Cardiac muscle cell (in vitro differentiated cells and primary cell): ENCODE data around the gene MAB21L1. TPM values are rescaled to one million over a fixed set of nuclear protein-coding genes. Genes with fewer than 3 reads are reported as not detected.

Source experiments
- DNase-seq, 2 donors: peaks; one replicate each; pipeline versions ENCODE4 v3.0.0 to v3.0.0-alpha.2; 2010 to 2017; ENCODE audit warnings: low read depth in 1 of 2, low spot score in 1 of 2
- H3K27ac ChIP-seq: fragments of 200-600 bp; sonication (generic); 2 replicates; pipeline ENCODE4 v1.5.1; 2016
- H3K27me3 ChIP-seq: fragments of 200-600 bp; sonication (generic); 2 replicates; pipeline ENCODE4 v1.6.0; 2016; ENCODE audit warnings: control low read depth
- H3K36me3 ChIP-seq: fragments of 200-600 bp; sonication (generic); 2 replicates; pipeline ENCODE4 v1.5.1; 2016; ENCODE audit warnings: control low read depth
- H3K4me1 ChIP-seq: fragments of 200-600 bp; sonication (generic); 2 replicates; pipeline ENCODE4 v1.8.1; 2017; ENCODE audit warnings: low read depth, mild to moderate bottlenecking, mixed run types
- H3K4me3 ChIP-seq: fragments of 200-600 bp; sonication (generic); 2 replicates; pipeline ENCODE4 v1.5.1; 2016; ENCODE audit warnings: mild to moderate bottlenecking
- H3K9me3 ChIP-seq: fragments of 200-600 bp; sonication (generic); 2 replicates; pipeline ENCODE4 v1.5.1; 2017; ENCODE audit warnings: low read depth, mild to moderate bottlenecking, control low read depth
- CTCF ChIP-seq: IDR thresholded peaks from 2 replicates; pipeline ENCODE4 v1.5.1; 2012; ENCODE audit warnings: low read depth, mild to moderate bottlenecking, low read length
- polyA plus RNA-seq: library from polyadenylated mRNA; unstranded; fragments of >200 nt; fragmentation: Nextera tagmentation; extraction: Ambion mirVana; gene quantifications from 2 replicates; pipeline ENCODE4 v1.2.1, GENCODE V29; 2016
- total RNA-seq: library from RNA; depleted of rRNA; stranded (reverse); fragments of >200 nt; gene quantifications from 2 replicates; pipeline ENCODE4 v1.2.3, GENCODE V29; 2016

Gene MAB21L1
- total and polyA plus RNA-seq, 2 experiments from 2014 or later: 0.03 to 0.29 TPM

- Histone ChIP-seq H3K4me1 (no peaks in the 10 kb centered on the region), H3K27ac (no peak overlapping the region), H3K27me3 (no peaks in the 10 kb centered on the region), H3K36me3 (no peaks in the 10 kb centered on the region), H3K9me3 (no peaks in the 10 kb centered on the region), H3K4me3 (no peak overlapping the region)
- no peak for TF ChIP-seq CTCF
- DNase-seq: no peak
These were observed 19.2 kb downstream of the MAB21L1 start for GRCh38 chr13:35457258-35457657.

- H3K27me3 ChIP-seq: no peaks in the 10 kb centered on the region
- H3K4me3 ChIP-seq: no peak overlapping the region
- no peaks in the 10 kb centered on the region for H3K36me3 ChIP-seq
- no peaks in the 10 kb centered on the region for H3K9me3 ChIP-seq
- no peak overlapping the region for H3K27ac ChIP-seq
- no peak for TF ChIP-seq CTCF
- no peak for DNase-seq
- no peaks in the 10 kb centered on the region for H3K4me1 ChIP-seq
These were observed 21.5 kb downstream of the MAB21L1 start for GRCh38 chr13:35455022-35455421.

GRCh38 chr13:35449821-35450220, 26.7 kb downstream of the MAB21L1 start:
- no peak overlapping the region for H3K27ac ChIP-seq
- H3K4me3 ChIP-seq: no peak overlapping the region
- no peak for DNase-seq
- H3K9me3 ChIP-seq: no peaks in the 10 kb centered on the region
- no peaks in the 10 kb centered on the region for H3K36me3 ChIP-seq
- TF ChIP-seq CTCF: no peak
- no peaks in the 10 kb centered on the region for H3K4me1 ChIP-seq
- H3K27me3 ChIP-seq: no peaks in the 10 kb centered on the region

GRCh38 chr13:35448465-35448864, 28.0 kb downstream of the MAB21L1 start:
- H3K4me3 ChIP-seq: no peak overlapping the region
- no peaks in the 10 kb centered on the region for H3K9me3 ChIP-seq
- H3K4me1 ChIP-seq: no peaks in the 10 kb centered on the region
- no peaks in the 10 kb centered on the region for H3K36me3 ChIP-seq
- no peak for DNase-seq
- TF ChIP-seq CTCF: no peak
- no peak overlapping the region for H3K27ac ChIP-seq
- no peaks in the 10 kb centered on the region for H3K27me3 ChIP-seq
